GM19239 (cell line): Measurements from ENCODE around the gene ECE1.
"Not testable (repeated sequence)": the region's sequence is repeated elsewhere in the genome, so short reads cannot be mapped to it uniquely, and the experiment has no call there.

Experiments
- DNase-seq: peaks from one replicate; pipeline ENCODE4 v3.0.0; 2011; ENCODE audit warnings: low spot score; ENCODE audit not compliant: insufficient read length
- FAIRE-seq: peaks from 2 replicates; lab custom pipeline; 2011; peaks lifted over from hg19 to GRCh38; lab: Jason Lieb, UNC

The ECE1 gene

DNA sequence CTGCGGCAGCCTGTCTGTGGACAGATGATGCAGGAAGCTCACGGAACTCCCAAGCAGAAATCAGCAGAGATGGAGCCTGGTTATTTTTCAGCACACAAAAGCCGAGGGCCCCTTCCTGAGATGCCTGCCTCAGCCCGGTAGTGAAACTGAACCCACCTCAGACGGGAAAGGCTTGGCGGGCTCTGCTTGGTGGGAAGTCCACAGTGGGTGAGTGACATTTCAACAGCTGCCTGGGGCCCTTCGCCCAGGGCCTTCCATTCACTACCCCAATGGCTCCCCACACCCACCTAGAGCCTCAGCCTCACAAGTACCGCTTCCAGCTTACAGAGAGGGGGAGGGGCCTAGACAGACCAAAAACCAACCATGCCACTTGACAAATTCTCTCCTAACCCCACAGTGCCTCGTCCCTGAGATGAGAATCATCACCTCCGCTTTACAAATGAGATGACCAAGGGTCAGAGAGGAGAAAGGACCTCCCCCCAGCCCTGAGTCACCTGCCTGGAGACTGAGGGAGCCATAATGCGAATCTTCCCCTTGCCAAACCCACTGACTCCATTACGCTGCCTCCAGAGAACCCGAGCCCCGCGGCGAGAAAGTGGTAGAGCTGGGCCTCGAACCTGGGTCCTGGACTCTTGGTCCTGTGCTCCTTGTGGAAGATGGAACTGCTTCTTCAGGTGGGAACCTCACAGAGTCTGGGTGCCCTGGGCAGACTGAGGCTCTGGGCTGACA lies 3.4 kb upstream of the ECE1 start:
- peak; percentile 96 for FAIRE-seq
- DNase-seq: peak; percentile 52

DNA sequence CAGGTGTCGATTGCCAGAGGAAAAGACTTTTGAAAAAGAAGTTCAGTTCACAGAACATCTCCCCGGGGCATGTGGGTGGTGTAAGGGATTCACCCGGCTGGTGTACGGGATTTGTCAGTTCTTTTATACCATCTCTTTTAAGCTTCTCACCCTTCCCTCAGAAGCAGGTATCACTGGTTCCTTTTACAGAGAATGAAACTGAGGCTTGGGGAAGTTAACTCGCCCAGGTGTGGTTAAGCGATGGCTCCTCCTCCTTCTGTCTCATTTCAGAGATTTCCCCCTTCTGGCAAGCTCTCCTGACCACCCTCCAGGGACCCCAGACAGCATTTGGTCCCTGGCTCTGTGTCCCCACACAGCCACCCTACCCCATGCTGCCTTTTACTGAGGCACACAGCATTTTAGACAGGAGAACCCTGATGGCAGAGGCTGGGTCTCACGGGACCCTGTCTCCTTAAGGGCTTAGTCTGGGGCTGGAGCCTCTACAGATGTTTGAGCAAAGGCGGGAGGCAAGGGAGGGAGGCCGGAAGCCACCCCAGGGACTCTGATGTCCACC lies 2.8 kb upstream of the ECE1 start:
- DNase-seq (peak; percentile 56), FAIRE-seq (no peak)

DNA sequence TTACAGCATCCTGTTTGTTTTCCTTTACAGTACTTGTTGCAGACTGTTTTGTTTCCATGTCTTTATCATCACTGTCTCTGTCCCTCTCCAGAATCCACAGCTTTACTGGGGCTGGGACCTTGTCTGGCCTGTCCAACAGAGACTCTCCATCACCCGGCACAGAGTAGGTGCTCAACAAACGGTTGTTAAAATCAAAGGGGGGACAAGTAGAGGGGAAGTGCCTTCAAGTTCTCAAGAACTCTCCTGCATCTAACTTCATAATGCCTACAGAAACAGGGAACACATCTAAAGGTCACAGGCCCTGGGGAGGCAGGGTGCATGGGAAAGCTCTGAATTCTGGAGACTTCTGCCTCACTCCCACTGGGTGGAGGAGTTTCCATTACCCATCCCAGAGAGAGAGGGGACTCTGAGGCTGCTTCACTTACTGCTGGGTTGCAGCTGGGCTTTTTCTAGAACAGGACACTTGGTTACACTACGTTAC lies 2.3 kb upstream of the ECE1 start:
- DNase-seq (no peak), FAIRE-seq (no peak)

DNA sequence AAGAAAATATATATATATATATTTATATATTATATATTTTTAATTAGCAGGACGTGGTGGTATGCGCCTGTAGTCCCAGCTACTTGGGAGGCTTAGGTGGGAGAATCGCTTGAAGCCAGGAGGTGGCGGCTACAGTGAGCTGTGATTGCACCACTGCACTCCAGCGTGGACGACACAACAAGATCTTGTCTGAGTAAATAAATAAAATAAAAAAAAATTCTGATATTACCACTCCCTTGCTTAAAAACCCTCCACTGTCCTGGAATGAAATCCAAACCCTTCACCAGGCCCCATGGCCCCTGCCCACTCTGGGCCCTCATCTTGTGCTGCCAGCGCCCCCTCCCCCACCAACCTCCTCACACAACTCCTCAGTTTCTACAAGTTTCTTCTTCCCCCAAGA lies 1.7 kb upstream of the ECE1 start:
- no peak for DNase-seq
- no peak for FAIRE-seq

DNA sequence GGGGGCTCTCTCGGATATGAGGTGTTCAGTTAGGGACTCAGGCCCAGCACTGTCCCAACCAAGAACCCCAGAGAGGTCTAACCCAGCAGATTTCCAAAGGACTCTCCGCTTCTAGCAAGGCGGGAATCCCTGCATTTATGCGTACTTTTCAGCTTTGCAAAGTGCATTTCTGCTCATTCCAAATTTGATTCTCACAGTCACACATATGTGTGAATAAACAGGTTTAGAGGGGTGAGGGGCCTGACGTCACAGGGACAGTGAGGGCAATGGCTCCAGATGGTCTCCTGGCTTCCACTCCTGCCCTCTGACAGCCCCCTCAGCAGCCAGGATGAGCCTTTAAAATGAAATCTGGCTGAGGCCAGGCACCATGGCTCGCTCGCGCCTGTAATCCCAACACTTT lies 921 bp upstream of the ECE1 start:
- DNase-seq: no peak
- no peak for FAIRE-seq

DNA sequence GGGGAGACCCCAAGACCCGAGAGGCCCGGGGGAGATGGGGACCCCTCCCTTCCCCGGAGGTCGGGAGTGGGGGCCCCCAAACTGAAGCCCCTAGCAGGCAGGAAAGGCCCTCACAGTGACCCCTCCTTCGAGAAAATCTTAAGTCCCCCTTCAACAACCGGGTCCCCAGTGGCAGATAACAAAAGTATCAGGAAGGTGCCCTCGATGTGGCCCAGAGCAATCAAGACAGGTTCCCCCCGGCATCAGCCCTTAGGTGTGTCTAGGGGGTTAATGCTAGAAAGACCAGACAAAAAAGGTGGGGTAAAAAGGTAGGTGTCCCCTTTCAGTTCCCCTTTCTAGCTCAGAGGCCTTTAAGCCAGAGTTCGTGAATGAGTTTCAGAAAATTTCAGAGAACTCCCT lies 282 bp upstream of the ECE1 start:
- FAIRE-seq: peak; percentile 90
- peak; percentile 86 for DNase-seq

DNA sequence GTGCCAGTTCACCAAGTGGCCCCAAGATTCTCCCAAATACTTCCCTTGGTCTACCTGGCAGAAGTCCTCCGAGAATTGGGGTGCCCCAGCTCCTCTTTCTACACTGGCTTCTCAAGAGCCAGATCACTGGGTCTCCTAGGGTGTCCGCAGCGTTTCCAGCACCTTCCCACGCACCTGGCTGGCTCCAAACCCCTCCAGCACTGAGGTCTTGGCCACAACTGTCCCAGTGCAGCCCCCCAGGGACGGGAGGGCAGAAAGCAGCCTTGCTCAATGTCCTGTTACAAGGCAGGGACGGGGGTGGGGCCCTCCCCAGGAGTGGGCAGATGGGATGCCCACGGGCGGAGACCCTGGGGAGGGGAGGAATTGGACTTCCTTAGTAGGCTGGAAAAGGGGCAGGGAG lies 1.1 kb downstream of the ECE1 start:
- DNase-seq (no peak), FAIRE-seq (no peak)

DNA sequence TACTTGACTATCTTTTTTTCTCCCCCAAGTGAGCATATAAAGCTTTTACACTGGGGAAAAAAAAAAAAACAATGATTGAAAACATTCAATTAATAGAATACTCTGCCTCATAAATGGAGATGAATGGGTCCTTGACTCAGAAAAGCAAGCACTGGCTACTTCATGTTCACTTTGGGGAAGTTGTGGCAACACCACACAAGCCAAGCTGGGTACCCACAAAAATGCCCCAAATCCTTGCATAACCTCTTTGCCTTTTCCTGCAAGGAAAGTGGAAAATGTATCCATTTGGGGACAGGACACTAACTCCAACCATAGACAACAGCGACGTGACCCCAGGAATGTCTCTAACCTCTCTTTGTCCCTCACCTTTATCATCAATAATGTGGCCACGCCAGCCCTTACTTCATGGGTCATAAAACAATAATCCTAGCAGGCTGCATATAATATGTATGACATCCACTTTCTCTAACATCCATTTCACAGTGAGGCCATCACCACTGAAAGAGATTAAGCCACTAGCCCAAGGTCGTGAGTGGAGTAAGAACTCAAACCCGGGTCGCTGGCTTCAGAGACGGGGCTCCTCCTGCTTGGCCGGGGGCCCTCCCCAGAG lies 2.3 kb downstream of the ECE1 start:
- no peak for FAIRE-seq

DNA sequence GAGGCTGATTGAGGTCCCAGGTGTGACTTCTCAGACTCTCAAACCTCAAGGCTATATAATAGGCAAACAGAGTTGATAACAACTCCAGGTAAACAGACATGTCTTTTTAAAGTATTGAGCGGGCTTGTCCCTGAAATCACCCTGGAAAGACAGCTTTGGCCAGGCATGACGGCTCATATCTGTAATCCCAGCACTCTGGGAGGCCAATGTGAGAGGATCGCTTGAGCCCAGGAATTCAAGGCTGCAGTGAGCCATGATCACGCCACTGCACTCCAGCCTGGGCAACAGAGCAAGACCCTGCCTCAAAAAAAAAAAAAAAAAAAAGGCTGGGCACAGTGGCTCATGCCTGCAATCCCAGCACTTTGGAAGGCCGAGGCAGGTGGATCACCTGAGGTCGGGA lies 4.9 kb downstream of the ECE1 start:
- FAIRE-seq, DNase-seq: not testable (repeated sequence)

More for the DNA sequence above, 2.3 kb downstream of the ECE1 start:
- DNase-seq: no peak

DNA sequence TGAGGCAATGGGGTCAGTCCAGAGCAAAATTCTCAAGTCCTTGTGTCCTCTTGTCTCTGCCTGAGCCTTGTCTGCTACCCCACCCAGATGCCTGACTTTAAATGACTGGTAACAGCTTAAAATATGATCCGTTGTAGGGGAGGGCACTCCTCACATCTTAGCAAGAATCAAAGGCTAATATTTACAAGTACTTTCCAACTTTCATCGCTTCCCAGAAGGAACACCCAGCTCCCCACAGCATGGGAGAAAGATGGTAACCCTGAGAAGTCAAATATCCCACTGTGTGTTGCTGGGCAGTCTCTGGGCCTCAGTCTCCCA lies 5.2 kb downstream of the ECE1 start:
- DNase-seq (no peak), FAIRE-seq (no peak)

DNA sequence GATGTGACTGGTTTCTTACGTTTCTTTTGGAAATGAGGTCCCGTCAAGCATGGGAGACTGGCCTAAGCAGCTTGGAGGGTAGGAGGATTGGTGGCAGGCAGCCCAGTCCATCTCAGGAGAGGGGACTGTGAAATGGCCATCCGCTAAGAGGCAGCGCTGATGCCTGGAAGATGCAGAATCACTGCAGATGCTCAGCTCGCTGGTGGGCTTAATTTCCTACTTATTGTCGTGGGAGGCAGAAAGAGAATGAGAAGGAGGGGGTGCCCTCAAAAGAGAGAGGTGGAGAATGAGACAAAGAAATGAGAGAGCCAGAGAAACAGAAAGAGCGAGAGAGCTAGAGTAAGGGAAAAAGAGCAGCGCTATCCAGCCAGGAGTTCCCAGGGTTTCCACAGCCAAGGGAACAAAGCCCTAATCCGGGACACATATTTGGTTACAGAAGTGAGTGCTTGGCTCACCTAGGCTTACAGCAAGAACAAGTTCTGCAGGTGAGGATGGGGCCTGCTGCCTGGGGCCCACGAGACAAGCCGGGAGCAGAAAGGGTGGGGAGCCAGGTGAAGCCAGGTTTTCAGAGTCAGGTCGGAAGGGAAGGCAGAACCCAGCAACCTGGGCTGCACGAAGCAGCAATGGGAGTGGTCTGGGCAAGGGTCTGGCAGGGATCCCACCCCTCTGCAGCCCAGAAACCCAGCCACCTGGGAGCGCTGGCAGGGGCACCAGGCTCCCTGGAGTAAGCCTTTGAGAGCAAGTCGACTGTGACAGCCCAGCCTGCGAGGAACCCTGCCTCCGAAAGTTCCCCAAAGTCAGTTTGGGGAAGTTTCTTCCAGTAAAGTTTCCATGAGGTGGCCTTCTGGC lies 5.8 kb downstream of the ECE1 start:
- no peak for FAIRE-seq
- no peak for DNase-seq

DNA sequence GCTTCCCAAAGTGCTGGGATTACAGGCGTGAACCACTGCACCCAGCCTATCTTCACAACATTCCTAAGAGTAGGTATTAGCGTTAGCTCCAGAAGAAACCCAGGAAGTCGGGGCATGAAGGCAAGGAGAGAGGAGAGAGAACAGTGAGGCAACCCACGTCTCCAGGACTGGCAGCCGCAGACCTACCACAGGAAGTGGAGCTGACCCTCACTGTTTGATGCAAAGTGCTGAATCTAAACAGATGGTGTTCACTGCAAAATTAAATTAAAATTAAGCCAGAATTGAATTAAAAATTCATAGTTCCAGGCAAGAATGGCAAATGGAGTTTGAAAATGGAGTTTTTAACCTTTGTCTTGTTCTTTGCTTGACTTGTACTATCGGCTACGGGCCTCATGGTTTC lies 6.7 kb downstream of the ECE1 start:
- no peak for DNase-seq
- FAIRE-seq: no peak

DNA sequence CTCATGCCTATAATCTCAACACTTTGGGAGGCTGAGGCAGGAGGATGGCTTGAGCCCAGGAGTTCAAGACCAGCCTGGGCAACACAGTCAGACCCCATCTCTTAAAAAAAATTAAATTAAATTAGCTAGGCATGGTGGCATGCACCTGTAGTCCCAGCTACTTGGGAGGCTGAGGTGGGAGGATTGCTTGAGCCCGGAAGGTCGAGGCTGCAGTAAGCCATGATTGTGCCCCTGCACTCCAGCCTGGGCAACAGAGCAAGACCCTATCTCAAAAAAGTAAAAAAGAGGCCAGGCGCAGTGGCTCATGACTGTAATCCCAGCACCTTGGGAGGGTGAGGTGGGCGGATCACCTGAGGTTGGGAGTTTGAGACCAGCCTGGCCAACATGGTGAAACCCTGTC lies 8.2 kb downstream of the ECE1 start:
- not testable (repeated sequence) for DNase-seq, FAIRE-seq

DNA sequence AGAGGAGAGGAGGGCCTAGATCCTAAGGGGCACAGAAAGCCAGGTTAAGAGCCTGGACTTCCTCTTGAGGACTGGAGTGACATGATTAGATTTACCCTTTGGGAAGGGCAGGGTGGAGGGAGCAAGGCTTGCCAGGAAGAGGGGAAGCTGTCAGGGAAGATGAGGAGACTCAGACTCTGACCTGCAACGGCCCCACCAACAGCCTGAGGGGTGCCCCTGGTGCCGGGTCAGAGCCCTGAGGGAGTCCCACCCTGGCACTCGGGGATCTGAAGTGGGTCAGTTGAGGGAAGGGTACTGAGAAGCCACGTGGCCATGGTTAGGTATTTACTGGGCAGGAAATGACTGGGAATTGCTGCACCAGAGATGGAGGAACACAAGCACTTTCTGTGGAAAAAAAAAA lies 9.8 kb downstream of the ECE1 start:
- DNase-seq (no peak), FAIRE-seq (no peak)

DNA sequence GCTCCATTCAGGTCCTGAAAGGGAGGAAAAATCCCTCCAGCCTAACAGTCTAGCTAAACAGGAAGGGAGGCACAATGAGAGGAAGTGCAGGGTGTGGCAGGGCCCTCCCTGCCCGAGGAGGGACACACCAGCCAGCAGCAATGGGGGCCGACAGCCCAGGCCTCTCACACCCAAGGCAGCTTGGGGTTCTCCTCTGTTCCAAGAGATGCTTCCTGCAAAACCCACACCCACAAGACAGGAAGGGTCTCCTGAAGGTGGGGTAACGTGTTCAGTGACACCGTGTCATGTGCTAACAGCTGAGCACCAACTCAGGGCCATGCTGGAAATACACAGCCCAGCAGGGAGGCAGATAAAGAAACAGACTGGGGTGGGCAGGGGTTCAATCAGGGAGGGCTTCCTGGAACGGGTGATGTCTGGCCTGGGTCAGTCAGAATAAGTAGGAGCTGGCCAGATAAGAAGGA lies 10.2 kb downstream of the ECE1 start:
- FAIRE-seq (no peak), DNase-seq (no peak)

DNA sequence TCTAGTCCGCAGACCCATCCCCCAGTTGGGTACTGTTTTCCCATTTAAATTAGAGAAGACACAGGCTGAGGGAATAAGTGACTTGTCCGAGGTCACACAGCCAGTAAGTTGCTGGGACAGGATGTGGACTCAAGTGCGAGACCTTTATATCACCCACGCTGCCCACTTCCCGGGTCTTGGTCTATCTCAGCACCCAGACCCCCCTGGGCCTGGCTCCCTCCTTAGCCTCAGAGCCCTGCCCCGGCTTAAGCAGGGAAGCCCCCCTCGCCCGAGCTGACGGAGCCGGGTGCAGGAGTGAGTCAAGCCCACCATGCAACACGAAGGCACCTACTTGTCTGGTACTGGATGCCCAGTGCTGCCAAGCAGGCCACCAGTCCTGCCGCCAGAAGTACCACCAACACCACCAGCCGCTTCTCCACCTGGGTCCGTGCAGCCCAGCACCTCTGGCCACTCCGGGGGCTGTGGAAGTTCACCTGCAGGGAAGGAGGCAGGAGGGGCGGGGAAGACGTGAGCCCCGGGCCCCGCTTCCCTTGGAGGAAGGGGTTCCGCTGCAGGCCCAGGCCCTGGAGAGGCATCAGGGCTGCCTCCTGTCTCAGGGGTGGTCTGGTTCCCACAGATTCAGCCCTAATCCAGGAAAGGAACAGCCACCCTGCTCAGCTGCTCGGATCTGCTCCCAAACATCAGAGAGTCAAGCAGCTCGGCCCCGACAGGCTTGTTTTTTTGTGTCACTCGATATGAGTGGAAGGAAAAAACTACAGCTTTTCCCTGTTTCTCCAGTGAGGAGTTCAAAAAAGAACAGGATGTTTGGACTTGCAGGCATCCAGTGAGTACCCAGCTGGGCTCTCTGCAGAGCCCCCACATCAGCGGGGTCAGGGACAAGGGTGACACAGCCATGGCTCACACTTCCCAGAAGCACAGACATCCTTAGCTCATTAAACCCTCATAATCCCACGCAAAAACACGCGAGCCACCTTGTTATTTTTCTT lies 11.1 kb downstream of the ECE1 start:
- no peak for DNase-seq
- no peak for FAIRE-seq

DNA sequence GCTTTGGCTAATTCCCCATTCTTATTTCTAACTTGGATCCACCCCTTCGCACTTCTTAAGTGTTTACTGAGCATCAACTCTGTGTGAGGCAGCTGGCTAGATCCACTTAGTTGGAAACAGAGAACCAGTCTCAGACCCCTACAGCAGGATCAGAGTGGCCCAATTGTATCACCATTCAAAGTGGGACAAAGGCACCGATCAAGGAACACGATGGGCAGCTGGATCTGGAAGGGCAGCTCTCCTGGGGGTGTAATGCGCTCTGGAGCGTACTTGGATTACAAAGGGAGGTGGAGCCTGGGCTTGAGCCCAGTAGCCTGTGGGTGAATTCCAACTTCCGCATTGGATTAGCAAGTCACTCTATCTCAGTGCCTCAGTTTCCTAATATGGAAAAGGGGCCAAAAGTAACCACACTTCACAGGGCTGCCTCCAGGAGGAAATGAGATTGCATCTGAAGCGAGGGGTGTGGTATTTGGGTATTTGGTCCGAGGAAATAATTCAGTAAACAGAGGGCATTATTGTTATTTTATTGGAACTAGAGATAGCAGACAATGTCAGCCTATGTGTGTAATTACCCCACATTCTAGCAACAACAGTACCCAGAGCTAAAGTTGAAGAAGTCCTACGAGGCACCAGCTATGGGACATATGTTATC lies 11.9 kb downstream of the ECE1 start:
- FAIRE-seq: no peak
- DNase-seq: no peak

DNA sequence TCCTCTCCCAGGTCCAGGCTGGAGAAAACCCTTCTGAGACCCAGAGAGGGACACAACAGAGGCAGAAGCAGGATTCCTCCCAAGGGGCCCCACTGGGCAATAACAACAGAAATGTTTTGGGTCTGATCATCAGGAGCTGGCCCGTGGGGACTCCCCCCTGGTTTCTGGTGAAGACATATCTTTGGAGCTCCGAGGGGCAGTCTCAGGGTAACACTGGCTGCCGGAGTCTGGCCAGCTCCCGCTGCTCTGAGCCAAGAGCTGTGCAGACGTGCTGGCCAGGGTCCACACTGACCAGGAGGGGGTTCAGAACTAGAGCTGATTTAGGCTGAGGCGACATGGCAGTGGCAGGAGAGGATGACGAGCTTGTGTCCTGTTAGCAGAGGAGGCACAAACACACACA lies 13.1 kb downstream of the ECE1 start:
- no peak for FAIRE-seq
- DNase-seq: no peak

DNA sequence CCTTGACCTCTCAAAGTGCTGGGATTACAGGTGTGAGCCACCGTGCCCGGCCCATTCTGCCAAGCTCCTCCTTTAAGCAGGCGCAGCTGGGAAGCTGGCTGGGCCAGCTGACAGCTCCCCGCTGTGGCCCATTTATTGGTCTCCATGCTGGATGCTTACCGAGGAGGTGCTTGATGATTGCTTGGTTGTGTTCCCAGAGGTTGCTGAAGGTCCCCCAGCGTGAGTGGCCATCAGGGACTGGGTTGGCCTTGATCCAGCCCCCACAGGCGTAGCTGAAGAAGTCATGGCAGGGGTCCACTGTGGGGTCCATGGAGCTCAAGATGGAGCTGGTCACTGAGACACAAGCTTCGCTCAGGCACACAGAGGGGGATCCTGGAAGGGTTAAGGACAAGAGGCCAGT lies 17.7 kb downstream of the ECE1 start:
- DNase-seq (no peak), FAIRE-seq (no peak)
